NCI-H2196 treated with DMSO at 0.1 percent for 48 hours (cell line): ENCODE measurements around the gene PMS2.
"Not testable (repeated sequence)": the region's sequence is repeated elsewhere in the genome, so short reads cannot be mapped to it uniquely, and the experiment has no call there.

Source experiments
- DNase-seq: peaks from one replicate; lab custom pipeline; 2025; ENCODE audit not compliant: unreplicated experiment; lab: John Stamatoyannopoulos, UW

PMS2 gene

GRCh38 chr7:6020371-6021286 is 11.8 kb upstream of the PMS2 start:
- DNase-seq, result peak; percentile 28

GRCh38 chr7:6016653-6016966 is 7.8 kb upstream of the PMS2 start:
- no peak for DNase-seq

- peak; percentile 68 for DNase-seq
Measured at GRCh38 chr7:6015917-6016652, 7.2 kb upstream of the PMS2 start.

DNA sequence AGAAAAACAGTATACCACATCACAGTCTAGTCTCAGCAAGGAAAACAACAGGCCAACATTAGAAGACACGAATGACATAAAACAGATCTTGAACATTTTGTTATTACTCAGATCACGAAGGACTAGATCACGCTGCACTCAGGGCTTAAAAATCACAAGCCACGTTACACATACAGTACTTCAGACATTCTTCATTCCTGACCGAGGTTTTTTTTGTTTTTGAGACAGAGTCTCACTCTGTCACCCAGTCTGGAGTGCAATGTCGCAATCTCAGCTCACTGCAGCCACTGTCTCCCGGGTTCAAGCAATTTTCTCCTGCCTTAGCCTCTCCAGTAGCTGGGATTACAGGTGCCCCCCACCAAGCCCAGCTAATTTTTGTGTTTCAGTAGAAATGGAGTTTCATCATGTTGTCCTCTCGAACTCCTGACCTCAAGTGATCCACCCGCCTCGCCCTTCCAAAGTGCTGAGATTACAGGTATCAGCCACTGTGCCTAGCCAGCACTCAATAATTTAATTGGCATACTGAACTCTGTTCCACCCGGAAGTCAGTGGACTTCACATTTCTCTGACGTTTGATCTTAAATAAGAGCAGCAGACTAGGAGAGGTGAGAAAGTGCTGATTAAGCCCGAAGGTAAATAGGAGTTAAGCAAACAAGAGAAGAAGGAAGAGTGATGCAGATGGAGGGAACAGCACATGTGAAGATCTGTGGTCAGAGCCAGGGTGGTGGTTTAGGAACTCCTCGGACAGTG is 3.7 kb upstream of the PMS2 start:
- peak; percentile 18 for DNase-seq

DNA sequence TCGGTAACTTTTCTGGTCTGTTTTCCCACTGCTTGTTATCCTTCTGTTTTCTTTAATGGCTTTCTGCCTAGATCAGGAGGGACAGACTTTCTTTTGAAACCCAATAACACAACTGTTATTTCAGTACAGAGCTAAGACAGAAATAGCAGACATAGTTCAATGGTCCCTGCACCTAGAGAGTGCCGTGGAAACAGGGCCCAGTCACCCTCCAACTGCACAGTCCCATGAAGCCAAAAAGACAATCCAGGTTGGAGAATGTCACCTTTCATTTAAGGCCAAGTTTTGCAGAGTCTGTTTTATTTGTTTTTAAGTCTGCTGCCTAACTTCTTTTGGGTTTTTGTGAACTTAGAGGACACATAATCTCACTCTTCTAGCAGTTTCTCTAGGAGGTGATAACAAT is 2.7 kb upstream of the PMS2 start:
- no peak for DNase-seq

GRCh38 chr7:6010370-6010769 is 1.5 kb upstream of the PMS2 start:
- DNase-seq, result not testable (repeated sequence)

- DNase-seq, result not testable (repeated sequence)
Measured at GRCh38 chr7:6007835-6008590, 836 bp downstream of the PMS2 start.

- no peak for DNase-seq
Measured at GRCh38 chr7:6007386-6007785, 1.5 kb downstream of the PMS2 start.

DNA sequence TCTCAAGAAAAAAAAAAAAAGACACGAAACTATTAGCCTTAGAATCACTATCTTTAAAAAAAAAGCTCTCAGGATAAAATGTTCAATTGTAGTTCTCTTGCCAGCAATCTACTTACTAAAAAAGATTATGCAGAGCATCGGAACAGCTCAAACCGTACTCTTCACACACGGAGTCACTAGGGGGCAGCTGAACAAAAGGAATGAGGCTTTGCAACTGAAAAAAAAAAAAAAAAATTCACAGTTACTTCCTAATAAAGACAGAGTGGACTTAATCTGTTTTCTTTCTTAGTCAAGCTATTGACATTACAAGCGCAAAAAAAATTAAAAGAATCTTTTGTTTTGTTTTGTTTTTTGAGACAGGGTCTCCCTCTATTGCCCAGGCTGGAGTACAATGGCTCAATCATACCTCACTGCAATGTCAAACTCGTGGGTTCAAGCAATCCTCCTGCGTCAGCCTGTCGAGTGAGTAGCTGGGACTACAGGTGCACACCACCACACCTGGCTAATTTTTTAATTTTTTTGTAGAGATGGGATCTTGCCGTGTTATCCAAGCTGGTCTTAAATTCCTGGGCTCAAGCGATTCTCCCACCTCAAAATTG is 11.5 kb downstream of the PMS2 start:
- peak; percentile 56 for DNase-seq

DNA sequence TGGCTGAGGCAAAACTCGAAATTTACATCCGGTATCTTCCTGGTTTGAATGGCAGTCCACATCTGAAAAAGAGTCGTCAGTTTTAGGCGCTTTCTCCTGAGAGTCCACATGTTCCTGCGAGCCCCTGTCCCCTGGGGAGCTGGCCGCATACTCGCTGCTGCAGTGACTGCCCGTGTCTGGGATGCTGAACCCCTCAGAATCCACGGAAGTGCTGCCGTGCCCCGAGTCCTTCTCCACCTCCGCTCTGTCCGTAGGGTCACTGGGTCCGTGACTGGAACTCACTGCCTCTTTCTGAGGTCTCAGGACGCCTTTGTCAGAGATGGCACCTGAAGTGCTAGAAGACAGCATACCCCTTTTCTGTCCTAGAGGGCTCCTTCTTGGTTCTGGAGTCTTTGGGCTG is 21.8 kb downstream of the PMS2 start:
- DNase-seq, result not testable (repeated sequence)

GRCh38 chr7:5979680-5980314 is 29.1 kb downstream of the PMS2 start:
- DNase-seq, result not testable (repeated sequence)

DNA sequence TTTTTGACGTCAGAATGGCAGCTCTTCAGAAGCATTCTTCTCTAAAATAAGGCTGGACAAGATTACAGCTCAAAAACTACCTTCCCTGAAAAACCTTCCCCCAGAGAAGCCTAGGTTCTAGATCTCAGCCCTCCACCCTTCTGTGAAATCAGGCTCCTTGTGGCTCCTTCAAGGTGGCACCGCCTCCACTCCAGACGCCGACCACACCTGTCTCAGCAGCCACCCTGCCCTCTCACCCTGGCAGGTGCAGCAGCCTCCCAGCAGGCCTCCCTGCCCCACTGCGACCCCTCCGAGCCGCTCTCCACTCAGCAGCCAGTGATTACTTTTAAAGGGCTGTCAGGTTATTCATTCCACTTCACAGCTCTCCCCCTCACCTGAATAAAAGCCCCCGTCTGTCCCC is 35.3 kb downstream of the PMS2 start:
- DNase-seq, result not testable (repeated sequence)

GRCh38 chr7:5970347-5970911 is 38.4 kb downstream of the PMS2 start, which contains the start of gene RSPH10B:
Gene RSPH10B (minus strand): TSS chr7:5970689. CDS start chr7:5967116, 3,573 bp downstream.
- not testable (repeated sequence) for DNase-seq

GRCh38 chr7:5963810-5964209 is 45.0 kb downstream of the PMS2 start:
- not testable (repeated sequence) for DNase-seq

DNA sequence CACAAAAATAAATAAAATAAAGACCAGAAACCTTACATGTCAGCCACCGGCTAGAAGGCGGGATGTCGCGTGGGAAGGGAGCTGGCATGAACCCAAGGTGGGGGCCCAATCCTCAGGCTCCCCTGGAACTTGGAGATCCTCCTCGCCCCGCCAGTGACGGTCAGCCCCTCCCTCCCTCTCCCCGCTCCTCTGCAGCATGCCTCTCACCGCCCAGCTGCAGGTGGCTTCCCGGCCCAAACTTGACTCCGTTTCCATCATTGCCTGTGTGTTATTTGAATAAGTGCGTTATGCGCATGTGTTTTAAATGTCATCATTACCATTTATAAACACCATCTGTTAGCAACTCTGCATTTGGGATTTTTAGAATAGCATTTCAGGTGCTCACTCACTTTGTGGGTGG is 45.6 kb downstream of the PMS2 start:
- not testable (repeated sequence) for DNase-seq

- DNase-seq, result not testable (repeated sequence)
Measured at GRCh38 chr7:5934945-5935450, 73.9 kb downstream of the PMS2 start.

GRCh38 chr7:5931905-5932644 is 76.8 kb downstream of the PMS2 start:
- not testable (repeated sequence) for DNase-seq

DNA sequence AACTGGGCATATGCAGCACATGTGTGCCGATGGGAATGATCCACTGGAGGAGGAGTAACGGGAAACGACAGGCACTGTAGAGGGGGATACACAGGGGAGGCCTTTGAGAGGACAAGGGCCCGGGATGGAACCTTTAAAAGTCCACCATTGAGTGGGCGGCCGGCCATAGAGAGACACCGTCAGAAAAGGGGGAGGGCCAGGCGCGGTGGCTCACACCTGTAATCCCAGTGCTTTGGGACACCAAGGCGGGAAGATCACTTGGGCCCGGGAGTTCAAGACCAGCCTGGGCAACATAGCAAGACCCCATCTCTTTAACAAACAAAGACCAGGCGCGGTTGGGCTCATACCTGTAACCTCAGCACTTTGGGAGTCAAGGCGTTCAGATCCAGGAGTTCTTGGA is 77.6 kb downstream of the PMS2 start:
- not testable (repeated sequence) for DNase-seq
